AG04450 (cell line): ENCODE measurements around the gene DSCAML1. TPM values are rescaled to one million over a fixed set of nuclear protein-coding genes. Genes with fewer than 3 reads are reported as not detected.

Experiments
- CTCF ChIA-PET: fragments of 300-600, 350-600 bp; formaldehyde crosslinking; extraction: SDS; loops from one replicate; lab custom pipeline; 2022; ENCODE audit warnings: antibody characterized with exemption, inconsistent platforms; lab: Charles Lee
- POLR2A ChIA-PET: fragments of 350-600 bp; formaldehyde crosslinking; extraction: SDS; loops from one replicate; lab custom pipeline; 2021; ENCODE audit warnings: antibody characterized with exemption, inconsistent platforms; lab: Yijun Ruan, JAX
- DNase-seq: peaks from one replicate; pipeline ENCODE4 v3.0.0-alpha.2; 2011; ENCODE audit warnings: low read depth, low spot score
- H3K27ac ChIP-seq: one replicate; pipeline ENCODE4 v1.5.1; 2012; ENCODE audit warnings: low read depth, low read length, control low read depth
- H3K27me3 ChIP-seq: one replicate; pipeline ENCODE4 v1.6.0; 2012; ENCODE audit warnings: low read length; ENCODE audit not compliant: control insufficient read depth, insufficient read depth
- H3K4me3 ChIP-seq: 2 replicates; pipeline ENCODE4 v1.5.1; 2011; ENCODE audit warnings: mild to moderate bottlenecking, low read depth, low read length, control low read depth
- H3K9me3 ChIP-seq: 2 replicates; pipeline ENCODE4 v1.5.1; 2012; ENCODE audit warnings: low read length; ENCODE audit not compliant: control insufficient read depth, insufficient read depth
- CTCF ChIP-seq: IDR thresholded peaks from 2 replicates; pipeline ENCODE4 v1.5.1; 2011; ENCODE audit warnings: low read depth, low read length, control low read depth, inconsistent platforms
- polyA plus RNA-seq: library from polyadenylated mRNA; depleted of rRNA; stranded (reverse); fragments of >200 nt; gene quantifications from 2 replicates; pipeline ENCODE4 v1.2.3, GENCODE V29; 2011

DSCAML1 gene
- polyA plus RNA-seq, 1 experiment, result not detected

DNA sequence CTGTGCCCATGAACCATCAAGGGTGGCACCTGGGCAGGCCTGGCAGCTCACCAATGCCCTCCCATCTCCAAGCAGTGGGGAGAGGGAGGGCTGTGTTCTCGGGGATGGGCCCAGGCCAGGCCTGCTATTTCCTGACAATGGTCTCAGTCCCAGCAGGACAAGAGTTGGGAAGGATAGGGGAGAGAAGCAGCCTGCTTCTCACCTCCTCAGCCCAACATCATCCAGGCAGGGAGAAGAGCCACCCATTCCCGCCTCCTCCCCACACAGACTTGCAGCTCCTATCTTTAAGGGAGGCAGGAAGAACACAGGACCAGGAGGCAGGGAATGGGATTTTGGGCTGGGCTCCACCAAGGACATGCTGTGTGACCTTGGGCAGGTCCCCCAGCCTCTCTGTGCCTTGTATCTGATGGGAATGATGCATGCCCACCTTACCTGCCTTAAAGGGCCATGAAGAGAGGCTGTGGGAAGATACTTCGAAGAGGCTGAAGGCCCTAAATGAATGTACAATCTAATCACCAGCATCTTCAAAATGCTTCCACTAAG is 108.7 kb downstream of the DSCAML1 start:
- no peak for DNase-seq
- no peak overlapping the region for H3K4me3 ChIP-seq
- POLR2A ChIA-PET, result no interaction called here
- no peaks in the 10 kb centered on the region for H3K9me3 ChIP-seq
- peaks cover 9% of the 10 kb centered on the region for H3K27me3 ChIP-seq
- CTCF ChIA-PET, result no interaction called here
- TF ChIP-seq CTCF, result no peak
- no peak overlapping the region for H3K27ac ChIP-seq

DNA sequence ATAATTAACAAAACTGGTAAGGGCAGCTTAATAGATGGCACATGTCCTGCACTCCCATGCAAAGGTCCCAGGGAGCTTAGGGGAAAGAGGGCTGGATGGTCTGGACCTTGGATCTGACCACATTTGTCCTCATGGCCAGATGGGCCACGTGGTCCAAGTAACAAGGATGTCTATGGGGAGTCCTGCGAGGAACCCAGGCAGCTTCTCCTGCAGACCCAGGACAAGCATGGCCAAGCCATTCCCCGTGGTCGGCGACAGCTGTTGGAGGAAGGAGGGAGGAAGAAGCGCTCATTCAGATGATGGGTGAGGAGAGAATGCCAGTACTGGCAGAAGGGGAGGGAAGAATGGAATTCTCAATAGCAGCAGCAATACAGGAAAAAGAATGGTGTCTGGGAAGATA is 109.2 kb downstream of the DSCAML1 start:
- ChIA-PET CTCF (no interaction called here), POLR2A (no interaction called here)
- H3K9me3 ChIP-seq, result no peaks in the 10 kb centered on the region
- no peak for TF ChIP-seq CTCF
- H3K27me3 ChIP-seq, result peaks cover 9% of the 10 kb centered on the region
- no peak overlapping the region for H3K27ac ChIP-seq
- no peak for DNase-seq
- H3K4me3 ChIP-seq, result no peak overlapping the region

GRCh38 chr11:117686711-117687110 is 110.3 kb downstream of the DSCAML1 start:
- ChIA-PET POLR2A (no interaction called here), CTCF (no interaction called here)
- peaks cover 5% of the 10 kb centered on the region for H3K27me3 ChIP-seq
- H3K9me3 ChIP-seq, result no peaks in the 10 kb centered on the region
- H3K4me3 ChIP-seq, result no peak overlapping the region
- no peak for DNase-seq
- no peak for TF ChIP-seq CTCF
- H3K27ac ChIP-seq, result no peak overlapping the region

DNA sequence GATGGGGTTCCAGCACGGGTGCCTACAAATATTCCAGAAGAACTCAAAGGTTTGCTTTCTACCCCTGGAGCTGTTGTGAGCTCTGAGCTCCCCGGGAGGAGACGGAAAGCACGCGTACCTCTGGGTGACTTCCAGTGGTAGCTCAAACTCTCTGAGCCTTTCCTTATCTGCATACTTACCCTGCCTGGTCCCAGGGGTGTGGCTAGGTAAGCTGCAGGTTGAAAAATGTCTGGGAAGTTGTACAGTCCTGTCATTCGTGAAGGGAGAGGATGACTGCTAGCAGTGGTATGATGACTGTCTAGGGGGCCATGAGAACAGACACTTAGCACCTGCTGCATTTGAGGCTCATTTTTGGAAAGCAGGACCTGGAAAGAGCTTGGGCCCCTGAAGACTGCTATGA is 111.5 kb downstream of the DSCAML1 start:
- Histone ChIP-seq H3K27ac (no peak overlapping the region), H3K9me3 (no peaks in the 10 kb centered on the region), H3K27me3 (peaks cover 5% of the 10 kb centered on the region), H3K4me3 (no peak overlapping the region)
- ChIA-PET CTCF (interaction anchor here (1.1 kb wide), 1 partner anchor 260 kb away, joined by 4 read pairs; no protein-coding TSS in a partner anchor), POLR2A (no interaction called here)
- no peak for TF ChIP-seq CTCF
- DNase-seq, result no peak

- POLR2A ChIA-PET, result no interaction called here
- DNase-seq, result no peak
- CTCF ChIA-PET, result no interaction called here
- no peak overlapping the region for H3K4me3 ChIP-seq
- no peaks in the 10 kb centered on the region for H3K9me3 ChIP-seq
- no peak overlapping the region for H3K27ac ChIP-seq
- H3K27me3 ChIP-seq, result peaks cover 1% of the 10 kb centered on the region
- TF ChIP-seq CTCF, result no peak
Observed at GRCh38 chr11:117684731-117685130, 112.3 kb downstream of the DSCAML1 start.
